HCT116 (cell line): Measurements from ENCODE around the gene CHRD. TPM values are rescaled to one million over a fixed set of nuclear protein-coding genes. Genes with fewer than 3 reads are reported as not detected.

Experiments
- ATAC-seq: fragments of 200-7000 bp; cut with Tn5 transposase; 2 replicates; pipeline ENCODE4 v1.9.1; 2020; ENCODE audit warnings: mild to moderate bottlenecking, moderate library complexity
- BruUV-seq: library from RNA; stranded (reverse); fragments of 400-500 nt; replicated peaks from 2 replicates; lab custom pipeline; 2021; lab: Mats Ljungman, UMichigan
- CTCF ChIA-PET: fragments of 300-600 bp; sonication (Branson Sonifier 250); formaldehyde crosslinking; loops from one replicate; lab custom pipeline; 2021; ENCODE audit warnings: antibody characterized with exemption; lab: Charles Lee
- POLR2A ChIA-PET: fragments of 300-600, 350-600 bp; sonication (Branson Sonifier 250); formaldehyde crosslinking; loops from one replicate; lab custom pipeline; 2021; ENCODE audit warnings: antibody characterized with exemption; lab: Charles Lee
- RAD21 ChIA-PET, 2 experiments: fragments of 300-600 bp; sonication (Branson Sonifier 250); formaldehyde crosslinking; loops; one replicate each; lab custom pipeline; 2023; ENCODE audit warnings: low total read pairs in 2 of 2; ENCODE audit not compliant: uncharacterized antibody in 2 of 2, unreplicated experiment in 2 of 2, low non-redundant PET in 1 of 2; lab: Charles Lee
- DNase-seq: peaks from one replicate; pipeline ENCODE4 v3.0.0-alpha.2; 2010; ENCODE audit warnings: low read depth, low spot score
- H2AFZ ChIP-seq: fragments of 200-600 bp; shearing (Covaris generic), sonication (generic); 2 replicates; pipeline ENCODE4 v1.6.1; 2017; ENCODE audit warnings: low read depth, mixed run types, mixed read lengths, antibody characterized with exemption, low read length; ENCODE audit not compliant: poor library complexity, severe bottlenecking
- H3K27ac ChIP-seq: 2 replicates; pipeline ENCODE4 v1.5.1; 2012; ENCODE audit warnings: low read depth, low read length
- H3K27me3 ChIP-seq: fragments of 200-600 bp; sonication (generic); 2 replicates; pipeline ENCODE4 v1.6.1; 2016; ENCODE audit warnings: mixed run types, low read length, mixed read lengths; ENCODE audit not compliant: insufficient read depth
- H3K36me3 ChIP-seq, 2 experiments: fragments of 200-500 bp in 1 of 2; fragments of 200-600 bp in 1 of 2; sonication (Bioruptor generic) in 1 of 2; sonication (generic) in 1 of 2; 2 replicates each; pipeline versions ENCODE4 v1.5.1 to v1.6.1; 2014 to 2016; ENCODE audit warnings: low read length in 2 of 2, inconsistent platforms in 1 of 2, mixed read lengths in 1 of 2, mixed run types in 1 of 2; ENCODE audit not compliant: insufficient read depth in 2 of 2, control insufficient read depth in 1 of 2
- H3K4me1 ChIP-seq, 2 experiments: fragments of 200-600 bp in 1 of 2; sonication (generic) in 1 of 2; 2 replicates each; pipeline versions ENCODE4 v1.5.1 to v1.6.1; 2012 to 2017; ENCODE audit warnings: low read length in 2 of 2, inconsistent platforms in 1 of 2, mild to moderate bottlenecking in 1 of 2, mixed read lengths in 1 of 2, mixed run types in 1 of 2, moderate library complexity in 1 of 2; ENCODE audit not compliant: insufficient read depth in 2 of 2, control insufficient read depth in 1 of 2
- H3K4me2 ChIP-seq: fragments of 200-600 bp; sonication (generic); 2 replicates; pipeline ENCODE4 v1.6.1; 2017; ENCODE audit warnings: mixed run types, low read length, mixed read lengths
- H3K4me3 ChIP-seq, 2 experiments: fragments of 200-600 bp in 1 of 2; sonication (generic) in 1 of 2; replicated peaks in 1 of 2; 2 replicates each; pipeline ENCODE4 v1.5.1; 2011 to 2016; ENCODE audit warnings: low read length in 2 of 2, control low read depth in 1 of 2, low read depth in 1 of 2, mild to moderate bottlenecking in 1 of 2, mixed read lengths in 1 of 2, mixed run types in 1 of 2
- H3K79me2 ChIP-seq: fragments of 200-600 bp; sonication (generic); 2 replicates; pipeline ENCODE4 v1.6.1; 2017; ENCODE audit warnings: mild to moderate bottlenecking, mixed run types, low read length, moderate library complexity, mixed read lengths; ENCODE audit not compliant: insufficient read depth
- H3K9ac ChIP-seq: fragments of 200-600 bp; sonication (generic); 2 replicates; pipeline ENCODE4 v1.6.1; 2016; ENCODE audit warnings: low read length, mixed read lengths
- H3K9me2 ChIP-seq: fragments of 200-600 bp; sonication (generic), shearing (Covaris generic); 2 replicates; pipeline ENCODE4 v1.6.1; 2017; ENCODE audit warnings: mixed run types, mild to moderate bottlenecking, moderate library complexity; ENCODE audit not compliant: insufficient read depth
- H3K9me3 ChIP-seq, 2 experiments: fragments of 200-500 bp in 1 of 2; fragments of 200-600 bp in 1 of 2; sonication (Bioruptor generic) in 1 of 2; sonication (generic) in 1 of 2; 2 replicates each; pipeline ENCODE4 v1.6.1; 2014 to 2017; ENCODE audit warnings: low read length in 2 of 2, mixed read lengths in 2 of 2, inconsistent platforms in 1 of 2, low read depth in 1 of 2, mild to moderate bottlenecking in 1 of 2, mixed run types in 1 of 2, moderate library complexity in 1 of 2; ENCODE audit not compliant: control insufficient read depth in 1 of 2, insufficient read depth in 1 of 2
- H4K20me1 ChIP-seq: fragments of 200-600 bp; sonication (generic), shearing (Covaris generic); 2 replicates; pipeline ENCODE4 v1.6.1; 2017; ENCODE audit warnings: mixed run types, mild to moderate bottlenecking, moderate library complexity; ENCODE audit not compliant: insufficient read depth
- CBX3 ChIP-seq: IDR thresholded peaks from 2 replicates; pipeline ENCODE4 v1.6.1; 2012; ENCODE audit warnings: low read depth
- CEBPB ChIP-seq: IDR thresholded peaks from 2 replicates; pipeline ENCODE4 v1.6.1; 2012; ENCODE audit warnings: low read depth
- EGR1 ChIP-seq: IDR thresholded peaks from 2 replicates; pipeline ENCODE4 v1.6.1; 2012; ENCODE audit warnings: low read depth
- ELF1 ChIP-seq: IDR thresholded peaks from 2 replicates; pipeline ENCODE4 v1.6.1; 2012; ENCODE audit warnings: low read depth, borderline replicate concordance
- EZH2 ChIP-seq: fragments of 200-600 bp; sonication (generic); IDR thresholded peaks from 2 replicates; pipeline ENCODE4 v1.6.1; 2017; ENCODE audit warnings: antibody characterized with exemption, mixed run types
- MAX ChIP-seq: IDR thresholded peaks from 2 replicates; pipeline ENCODE4 v1.6.1; 2012
- POLR2A ChIP-seq: IDR thresholded peaks from 2 replicates; pipeline ENCODE4 v1.7.0; 2011; ENCODE audit warnings: borderline replicate concordance; ENCODE audit not compliant: insufficient read depth, insufficient read length; ENCODE audit errors: extremely low read depth
- POLR2AphosphoS5 ChIP-seq: IDR thresholded peaks from 2 replicates; pipeline ENCODE4 v1.6.1; 2011; ENCODE audit warnings: mild to moderate bottlenecking, low read depth, low read length, moderate library complexity
- RAD21 ChIP-seq: IDR thresholded peaks from 2 replicates; pipeline ENCODE4 v1.6.1; 2012; ENCODE audit warnings: low read depth, mild to moderate bottlenecking
- REST ChIP-seq: IDR thresholded peaks from 2 replicates; pipeline ENCODE4 v1.6.1; 2012; ENCODE audit warnings: low read depth
- SIN3A ChIP-seq: IDR thresholded peaks from 2 replicates; pipeline ENCODE4 v1.6.1; 2012; ENCODE audit warnings: low read depth
- SRF ChIP-seq: IDR thresholded peaks from 2 replicates; pipeline ENCODE4 v1.6.1; 2012; ENCODE audit warnings: low read depth
- YY1 ChIP-seq: IDR thresholded peaks from 2 replicates; pipeline ENCODE4 v1.6.1; 2011; ENCODE audit warnings: low read length, low read depth, moderate library complexity, mild to moderate bottlenecking; ENCODE audit not compliant: insufficient replicate concordance; ENCODE audit errors: extremely low read depth
- ZFX ChIP-seq: fragments of 450-650 bp; IDR thresholded peaks from 2 replicates; pipeline ENCODE4 v1.6.1; 2017
- ZNF274 ChIP-seq: fragments of 200-500 bp; sonication (Bioruptor generic); IDR thresholded peaks from 2 replicates; pipeline ENCODE4 v1.6.1; 2014; ENCODE audit warnings: mild to moderate bottlenecking, low read depth, low read length, inconsistent platforms
- intact Hi-C: fragments of 100-400 bp; cut with micrococcal nuclease; formaldehyde crosslinking; loops from 2 replicates; pipeline ENCODE4 v1.10.0; 2022
- total RNA-seq: library from RNA; stranded (reverse); gene quantifications from one replicate; pipeline ENCODE4 v1.2.1, GENCODE V29; 2021; ENCODE audit not compliant: unreplicated experiment
- TF ChIP-seq, protein P1 (sequence below), 3 experiments: fragments of 200-600 bp in 1 of 3; sonication (generic) in 1 of 3; IDR thresholded peaks in 2 of 3; conservative IDR thresholded peaks in 1 of 3; 2 replicates each; pipeline ENCODE4 v1.5.1; 2012 to 2017; ENCODE audit warnings: low read depth in 2 of 3, low read length in 2 of 3, antibody characterized with exemption in 1 of 3, borderline replicate concordance in 1 of 3, control low read depth in 1 of 3, mild to moderate bottlenecking in 1 of 3, mixed read lengths in 1 of 3, mixed run types in 1 of 3, moderate library complexity in 1 of 3; ENCODE audit not compliant: insufficient read depth in 1 of 3

The CHRD gene
- total RNA-seq, 1 experiment from 2014 or later, result 8.0 TPM

GRCh38 chr3:184377374-184377773, 2.5 kb upstream of the CHRD start (continued):
- no peak for TF ChIP-seq RAD21

- H3K27me3 ChIP-seq, result no peaks in the 10 kb centered on the region
- TF ChIP-seq SIN3A, result no peak
- no peak for TF ChIP-seq YY1
- no peak for TF ChIP-seq POLR2A
- no peak for TF ChIP-seq ELF1
- no peak for TF ChIP-seq MAX
- no peak for TF ChIP-seq CEBPB
- TF ChIP-seq POLR2AphosphoS5, result no peak
- TF ChIP-seq RAD21, result no peak
- TF ChIP-seq, protein P1, sequence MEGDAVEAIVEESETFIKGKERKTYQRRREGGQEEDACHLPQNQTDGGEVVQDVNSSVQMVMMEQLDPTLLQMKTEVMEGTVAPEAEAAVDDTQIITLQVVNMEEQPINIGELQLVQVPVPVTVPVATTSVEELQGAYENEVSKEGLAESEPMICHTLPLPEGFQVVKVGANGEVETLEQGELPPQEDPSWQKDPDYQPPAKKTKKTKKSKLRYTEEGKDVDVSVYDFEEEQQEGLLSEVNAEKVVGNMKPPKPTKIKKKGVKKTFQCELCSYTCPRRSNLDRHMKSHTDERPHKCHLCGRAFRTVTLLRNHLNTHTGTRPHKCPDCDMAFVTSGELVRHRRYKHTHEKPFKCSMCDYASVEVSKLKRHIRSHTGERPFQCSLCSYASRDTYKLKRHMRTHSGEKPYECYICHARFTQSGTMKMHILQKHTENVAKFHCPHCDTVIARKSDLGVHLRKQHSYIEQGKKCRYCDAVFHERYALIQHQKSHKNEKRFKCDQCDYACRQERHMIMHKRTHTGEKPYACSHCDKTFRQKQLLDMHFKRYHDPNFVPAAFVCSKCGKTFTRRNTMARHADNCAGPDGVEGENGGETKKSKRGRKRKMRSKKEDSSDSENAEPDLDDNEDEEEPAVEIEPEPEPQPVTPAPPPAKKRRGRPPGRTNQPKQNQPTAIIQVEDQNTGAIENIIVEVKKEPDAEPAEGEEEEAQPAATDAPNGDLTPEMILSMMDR (IDR thresholded peaks at IDR 0.05 in 2 of 3, conservative IDR thresholded peaks at IDR 0.05 in 1 of 3; ENCODE audit: borderline replicate concordance in 1 of 3, insufficient read depth in 1 of 3, low read depth in 2 of 3, low read length in 2 of 3), result no peak
- TF ChIP-seq SRF, result no peak
- no peak for TF ChIP-seq ZFX
- no peak for TF ChIP-seq CBX3
- no peak for TF ChIP-seq EGR1
- no peak for TF ChIP-seq ZNF274
- TF ChIP-seq EZH2, result no peak
- TF ChIP-seq REST, result no peak
- TF ChIP-seq, all 23 proteins: peak for 0
- Histone ChIP-seq H3K79me2 (no peaks in the 10 kb centered on the region), H3K4me2 (0 out of 2 replicates have a peak within 1 kb of the TSS, but pooled peaks have one; percentile 19), H3K9ac (no peak within 1 kb of the TSS), H3K9me2 (no peaks in the 10 kb centered on the region), H3K4me3 (no peak within 1 kb of the TSS), H2AFZ (no peak within 1 kb of the TSS), H3K27ac (no peak within 1 kb of the TSS), H3K36me3 (no peaks in the 10 kb centered on the region), H3K4me1 (peaks cover 4 to 28% of the 10 kb centered on the region in 2 experiments; a peak in 3 of 4 replicates), H4K20me1 (no peaks in the 10 kb centered on the region), H3K9me3 (no peaks in the 10 kb centered on the region)
- ChIA-PET CTCF (no interaction called here), RAD21 (no interaction called here), POLR2A (no interaction called here)
- DNase-seq (no peak), ATAC-seq (no peak)
- intact Hi-C loops, result loop anchor here (10.0 kb wide), 2 partner anchors 137 to 397 kb away; no protein-coding TSS in a partner anchor
- BruUV-seq, result no TSS peak
These were observed 1.9 kb upstream of the CHRD start, which contains the start of gene THPO for GRCh38 chr3:184377882-184378445. THPO (minus strand) TSS chr3:184378207; CDS start chr3:184376259, 1,948 bp downstream.
